ENCODE results near the gene DNAJA4. TPM values are rescaled to one million over a fixed set of nuclear protein-coding genes. Genes with fewer than 3 reads are reported as not detected.

The DNAJA4 gene
- total RNA-seq, 6 donors from 2014 or later, result 9.1 to 76.8 (median 19.9) TPM

DNA sequence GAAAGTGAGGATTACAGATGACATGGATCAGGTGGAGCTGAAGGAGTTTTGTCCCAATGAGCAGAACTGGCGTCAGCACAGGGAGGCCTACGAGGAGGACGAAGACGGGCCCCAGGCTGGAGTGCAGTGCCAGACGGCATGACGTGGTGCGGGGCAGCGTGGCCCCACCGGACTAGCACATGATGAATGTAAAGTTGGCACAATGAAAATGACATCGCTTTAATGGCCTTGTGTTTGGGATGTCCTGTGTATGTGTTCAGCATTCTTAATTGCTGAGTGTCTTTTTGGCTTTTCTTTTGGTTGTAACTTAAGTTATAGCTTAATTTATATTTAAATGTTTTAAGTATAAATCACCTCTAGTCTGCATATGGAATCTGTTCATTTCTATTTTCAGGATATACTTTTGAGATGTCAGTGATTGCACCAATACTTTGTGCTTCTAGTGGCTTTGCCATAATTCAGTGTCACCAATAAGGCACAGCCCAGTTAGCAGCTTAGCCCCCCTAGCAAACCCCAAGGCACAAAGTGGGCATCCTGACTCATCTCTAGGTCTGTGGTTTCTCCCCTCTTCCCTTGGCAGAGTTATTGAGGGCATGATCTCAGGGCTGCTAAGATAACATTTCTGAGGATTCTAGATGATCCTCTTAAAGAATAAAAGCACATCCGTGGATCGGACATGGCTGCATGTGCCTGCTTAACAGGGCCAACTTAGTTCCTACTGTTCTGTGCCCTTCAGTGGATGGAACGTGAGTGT is 16.1 kb downstream of the DNAJA4 start:
- Histone ChIP-seq H3K27ac (no peak overlapping the region), H3K9me3 (no peaks in the 10 kb centered on the region), H3K36me3 (peaks cover 5 to 82% (median 43%) of the 10 kb centered on the region in 4 donors), H3K27me3 (no peaks in the 10 kb centered on the region), H3K4me1 (peaks cover 0 to 4% (median 2%) of the 10 kb centered on the region in 4 donors), H3K4me3 (no peak overlapping the region)
- no peak for TF ChIP-seq POLR2A (IDR thresholded peaks at IDR 0.05)
- no peak for TF ChIP-seq POLR2AphosphoS5 (IDR thresholded peaks at IDR 0.05)
- no peak for TF ChIP-seq EP300 (IDR thresholded peaks at IDR 0.05)
- TF ChIP-seq CTCF (IDR thresholded peaks at IDR 0.05), result no peak
- 90 to 96% methylated on average over 13 of the region's 13 CpGs for WGBS, 2 donors
- DNase-seq, result peak in 1 of 2 donors; percentile 56
- no peak for ATAC-seq (ENCODE audit: low FRiP score in 2 of 2)

- Histone ChIP-seq H3K36me3 (peaks cover 5 to 90% (median 54%) of the 10 kb centered on the region in 4 donors), H3K27me3 (no peaks in the 10 kb centered on the region), H3K4me3 (no peak overlapping the region), H3K4me1 (peaks cover 0 to 4% (median 2%) of the 10 kb centered on the region in 4 donors), H3K9me3 (no peaks in the 10 kb centered on the region), H3K27ac (no peak overlapping the region)
- ATAC-seq (ENCODE audit: low FRiP score in 2 of 2) (no peak), DNase-seq (no peak)
- 91 to 98% methylated on average over 2 of the region's 2 CpGs for WGBS, 2 donors
- TF ChIP-seq CTCF (IDR thresholded peaks at IDR 0.05), result no peak
- TF ChIP-seq POLR2AphosphoS5 (IDR thresholded peaks at IDR 0.05), result no peak
- TF ChIP-seq EP300 (IDR thresholded peaks at IDR 0.05), result no peak
- TF ChIP-seq POLR2A (IDR thresholded peaks at IDR 0.05), result no peak
These were observed 18.0 kb downstream of the DNAJA4 start for GRCh38 chr15:78282324-78282723.

DNA sequence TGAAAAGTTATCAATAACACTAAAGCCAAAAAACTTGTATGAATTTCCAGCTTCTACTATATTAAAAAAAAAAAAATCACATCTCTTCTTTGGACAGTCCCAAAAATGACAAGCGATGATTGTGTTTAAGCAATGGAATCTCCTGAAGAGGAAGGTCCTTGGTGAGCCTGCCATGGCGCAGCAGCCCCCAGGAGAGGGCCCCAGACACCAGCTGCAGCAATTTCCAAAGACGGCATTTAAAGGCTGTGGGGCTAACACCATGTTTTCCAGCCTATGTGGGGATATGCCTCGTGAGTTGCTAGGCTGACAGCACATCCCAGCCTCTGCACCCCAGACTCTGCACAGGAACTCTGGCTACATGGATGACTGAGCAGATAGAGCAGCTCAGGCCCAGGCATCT is 20.4 kb downstream of the DNAJA4 start:
- peaks cover 5 to 98% (median 64%) of the 10 kb centered on the region in 4 donors for H3K36me3 ChIP-seq
- H3K4me1 ChIP-seq, result peaks cover 0 to 2% (median 0%) of the 10 kb centered on the region in 4 donors
- no peak overlapping the region for H3K27ac ChIP-seq
- ATAC-seq (ENCODE audit: low FRiP score in 2 of 2) (no peak), DNase-seq (no peak)
- no peak overlapping the region for H3K4me3 ChIP-seq
- WGBS, 2 donors, result 77 to 83% methylated on average over 3 to 4 of the region's 4 CpGs
- TF ChIP-seq POLR2A (IDR thresholded peaks at IDR 0.05), result no peak
- no peak for TF ChIP-seq CTCF (IDR thresholded peaks at IDR 0.05)
- no peak for TF ChIP-seq EP300 (IDR thresholded peaks at IDR 0.05)
- TF ChIP-seq POLR2AphosphoS5 (IDR thresholded peaks at IDR 0.05), result no peak
- no peaks in the 10 kb centered on the region for H3K9me3 ChIP-seq
- no peaks in the 10 kb centered on the region for H3K27me3 ChIP-seq

GRCh38 chr15:78290222-78290621 is 25.9 kb downstream of the DNAJA4 start:
- DNase-seq, result no peak
- ATAC-seq (ENCODE audit: low FRiP score in 2 of 2), result peak in 1 of 2 donors; percentile 58

More at GRCh38 chr15:78290222-78290621, 25.9 kb downstream of the DNAJA4 start:
- Histone ChIP-seq H3K4me3 (no peak overlapping the region), H3K27me3 (no peaks in the 10 kb centered on the region), H3K27ac (no peak overlapping the region), H3K9me3 (no peaks in the 10 kb centered on the region), H3K36me3 (peaks cover 0 to 92% (median 34%) of the 10 kb centered on the region in 4 donors), H3K4me1 (peaks cover 0 to 9% (median 0%) of the 10 kb centered on the region in 4 donors)
- TF ChIP-seq CTCF (IDR thresholded peaks at IDR 0.05) (no peak), EP300 (IDR thresholded peaks at IDR 0.05) (no peak), POLR2A (IDR thresholded peaks at IDR 0.05) (no peak), POLR2AphosphoS5 (IDR thresholded peaks at IDR 0.05) (no peak)
- WGBS, 2 donors, result 52 to 53% methylated on average over 3 of the region's 3 CpGs
